NCI-H82 treated with DMSO at 0.1 percent for 48 hours (cell line): ENCODE data around the gene DDB1.

ENCODE experiments used
- DNase-seq: peaks from one replicate; lab custom pipeline; 2025; ENCODE audit not compliant: unreplicated experiment; lab: John Stamatoyannopoulos, UW

Gene DDB1

GRCh38 chr11:61332797-61333549, at the start of gene DDB1, which contains the start of gene TKFC:
DDB1 (minus strand) TSS chr11:61333105; CDS start chr11:61332968, 137 bp downstream.
TKFC (plus strand) TSS chr11:61333228; CDS start chr11:61334729, 1,501 bp downstream.
- DNase-seq, result peak; percentile 58

DNA sequence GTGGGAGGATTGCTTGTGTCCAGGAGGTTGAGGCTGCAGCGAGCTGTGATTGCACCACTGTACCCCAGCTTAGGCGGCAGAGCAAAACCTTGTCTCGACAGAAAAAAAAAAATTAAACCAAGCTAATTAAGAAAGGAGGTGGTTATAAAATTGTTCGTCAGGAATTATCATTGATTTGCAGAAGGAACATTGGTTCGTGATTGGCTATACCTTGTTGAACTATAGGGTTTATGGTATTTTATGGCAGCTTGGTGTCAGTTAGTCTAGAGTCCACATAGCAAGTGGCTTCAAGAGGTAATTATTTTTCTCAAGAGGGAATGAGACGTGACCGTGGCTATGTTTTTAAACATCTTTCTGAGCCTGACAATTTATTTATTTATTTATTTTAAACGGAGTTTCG, 48.0 kb upstream of the DDB1 start:
- no peak for DNase-seq

- DNase-seq, result no peak
Measured at GRCh38 chr11:61378713-61379313, 45.9 kb upstream of the DDB1 start.

- no peak for DNase-seq
Measured at GRCh38 chr11:61377461-61378160, 44.7 kb upstream of the DDB1 start.

DNA sequence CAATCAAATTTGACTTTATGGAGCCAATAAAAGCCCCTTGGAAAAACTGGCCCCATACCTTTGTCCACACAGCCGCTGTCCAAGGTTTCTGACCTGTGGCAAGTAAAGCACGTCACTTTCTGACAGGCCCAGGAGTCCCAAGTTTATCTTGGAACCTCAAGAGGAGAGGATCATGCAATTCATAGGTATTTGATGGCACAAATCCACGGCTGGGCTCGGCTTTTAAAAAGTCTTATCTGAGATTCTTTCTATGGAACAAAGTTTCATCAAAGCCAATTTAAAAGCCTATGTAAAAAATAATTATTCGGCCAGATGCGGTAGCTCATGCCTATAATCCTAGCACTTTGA, 42.8 kb upstream of the DDB1 start:
- DNase-seq, result no peak

DNA sequence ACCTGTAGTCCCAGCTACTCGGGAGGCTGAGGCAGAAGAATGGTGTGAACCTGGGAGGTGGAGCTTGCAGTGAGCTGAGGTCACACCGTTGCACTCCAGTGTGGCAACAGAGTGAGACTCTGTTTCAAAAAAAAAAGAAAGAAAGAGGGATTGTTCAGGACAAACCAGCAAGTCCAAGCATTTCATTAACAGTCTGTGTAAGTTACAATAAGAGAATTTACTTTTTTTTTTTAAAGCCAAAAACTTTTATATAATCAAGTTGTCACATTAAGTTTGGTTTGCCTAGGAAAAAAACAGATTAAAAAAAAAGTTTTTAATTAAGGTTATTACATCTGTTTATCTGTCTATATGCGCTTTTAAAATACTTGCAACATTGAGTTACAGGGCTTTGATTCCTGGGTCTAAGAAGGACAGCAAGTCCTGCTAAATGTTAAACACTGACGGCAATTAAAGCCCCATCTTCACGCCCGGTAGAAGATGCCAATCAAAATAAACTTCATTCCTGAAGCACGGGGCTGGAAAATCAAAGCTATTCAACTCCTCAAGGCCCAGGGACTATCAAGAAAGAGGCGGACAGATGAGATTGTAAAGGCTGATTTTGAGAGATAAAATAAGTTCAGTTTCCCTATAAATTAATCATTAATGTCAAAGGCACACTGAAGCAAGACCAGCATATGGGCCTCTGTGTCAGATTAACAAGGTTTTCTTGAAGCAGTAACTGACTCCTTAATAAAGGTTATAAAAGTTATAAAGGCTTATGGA, 39.9 kb upstream of the DDB1 start:
- no peak for DNase-seq

DNA sequence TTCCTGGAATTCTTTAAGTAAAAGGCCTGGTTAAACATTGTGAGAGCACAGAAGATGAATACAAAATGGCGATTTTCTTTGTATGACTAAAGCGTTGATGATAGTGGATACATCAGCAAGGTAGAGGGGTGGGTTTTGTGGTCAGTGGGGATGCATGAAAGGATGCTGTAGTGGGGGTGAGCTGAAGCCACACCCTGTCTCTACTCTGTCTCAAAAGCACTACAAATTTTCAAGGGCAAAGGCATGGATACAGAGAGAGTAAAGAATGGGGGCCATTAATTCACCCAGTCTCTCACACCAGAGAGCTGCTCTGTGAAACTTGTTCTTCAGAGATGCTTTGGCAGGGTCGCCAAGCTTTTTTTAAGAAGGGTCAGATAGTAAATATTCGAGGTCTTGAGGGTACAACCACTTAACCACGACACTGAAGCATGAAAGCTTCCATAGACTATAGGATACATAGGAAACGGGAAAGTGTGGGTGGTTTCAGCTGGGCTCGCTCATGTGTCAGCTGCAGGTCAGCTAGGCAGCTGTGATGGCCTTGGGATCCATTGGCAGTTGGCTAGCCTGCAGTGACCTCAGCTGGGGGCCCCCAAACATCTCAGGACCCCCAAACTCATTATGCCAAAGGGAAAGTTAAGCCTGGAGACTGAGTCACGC, 37.6 kb upstream of the DDB1 start:
- no peak for DNase-seq

DNA sequence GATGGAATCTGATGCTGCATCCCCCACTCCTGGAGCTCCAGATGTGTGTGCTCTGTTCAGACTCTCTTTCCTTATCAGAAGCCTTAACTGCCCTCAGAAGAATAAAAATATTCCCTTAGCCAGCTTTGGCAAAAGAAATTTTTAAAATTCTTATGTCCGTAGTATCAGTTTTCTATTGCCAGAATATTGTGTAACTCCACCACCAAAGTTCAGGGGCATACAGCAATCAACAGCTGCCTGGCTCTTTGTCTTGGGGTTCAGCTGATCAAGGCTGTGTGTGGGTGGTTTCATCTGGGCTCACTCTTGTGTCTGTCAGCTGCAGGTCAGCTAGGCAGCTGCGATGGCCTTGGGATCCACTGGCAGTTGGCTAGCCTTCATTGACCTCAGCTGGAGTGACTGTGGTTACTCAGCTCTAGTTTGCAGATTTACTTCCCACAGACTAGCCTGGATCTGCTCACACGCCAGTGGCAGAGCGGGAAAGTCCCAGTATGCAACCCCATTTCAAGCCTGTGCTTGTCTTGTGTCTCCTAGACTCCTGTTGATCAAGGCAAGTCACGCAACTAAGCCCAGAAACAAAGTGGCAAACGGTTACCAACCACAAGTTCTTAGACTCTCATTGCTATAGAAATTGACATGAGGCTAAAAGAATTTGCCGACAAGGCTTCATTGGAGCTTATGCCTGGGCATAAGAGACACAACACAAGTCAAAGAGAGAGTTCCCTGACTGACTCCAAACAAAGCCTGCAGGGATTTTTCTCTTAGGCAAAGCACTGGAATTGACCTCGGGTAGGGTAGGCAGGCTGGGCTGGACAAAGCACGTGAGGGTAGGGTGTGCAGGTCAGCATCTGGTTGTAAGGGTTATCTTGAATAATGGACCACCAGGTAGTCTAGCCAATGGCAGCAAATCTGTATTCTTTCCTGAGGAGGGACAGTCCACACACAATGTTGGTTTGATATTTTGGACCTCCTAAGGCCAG, 36.8 kb upstream of the DDB1 start:
- no peak for DNase-seq

DNA sequence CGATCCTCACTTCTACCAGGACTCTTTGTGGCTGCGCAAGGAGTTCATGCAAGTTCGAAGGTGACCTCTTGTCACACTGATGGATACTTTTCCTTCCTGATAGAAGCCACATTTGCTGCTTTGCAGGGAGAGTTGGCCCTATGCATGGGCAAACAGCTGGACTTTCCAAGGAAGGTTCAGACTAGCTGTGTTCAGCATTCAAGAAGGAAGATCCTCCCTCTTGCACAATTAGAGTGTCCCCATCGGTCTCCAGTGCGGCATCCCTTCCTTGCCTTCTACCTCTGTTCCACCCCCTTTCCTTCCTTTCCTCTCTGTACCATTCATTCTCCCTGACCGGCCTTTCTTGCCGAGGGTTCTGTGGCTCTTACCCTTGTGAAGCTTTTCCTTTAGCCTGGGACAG, 35.7 kb upstream of the DDB1 start:
- DNase-seq, result no peak

GRCh38 chr11:61367406-61367805, 34.5 kb upstream of the DDB1 start:
- DNase-seq, result peak; percentile 76

DNA sequence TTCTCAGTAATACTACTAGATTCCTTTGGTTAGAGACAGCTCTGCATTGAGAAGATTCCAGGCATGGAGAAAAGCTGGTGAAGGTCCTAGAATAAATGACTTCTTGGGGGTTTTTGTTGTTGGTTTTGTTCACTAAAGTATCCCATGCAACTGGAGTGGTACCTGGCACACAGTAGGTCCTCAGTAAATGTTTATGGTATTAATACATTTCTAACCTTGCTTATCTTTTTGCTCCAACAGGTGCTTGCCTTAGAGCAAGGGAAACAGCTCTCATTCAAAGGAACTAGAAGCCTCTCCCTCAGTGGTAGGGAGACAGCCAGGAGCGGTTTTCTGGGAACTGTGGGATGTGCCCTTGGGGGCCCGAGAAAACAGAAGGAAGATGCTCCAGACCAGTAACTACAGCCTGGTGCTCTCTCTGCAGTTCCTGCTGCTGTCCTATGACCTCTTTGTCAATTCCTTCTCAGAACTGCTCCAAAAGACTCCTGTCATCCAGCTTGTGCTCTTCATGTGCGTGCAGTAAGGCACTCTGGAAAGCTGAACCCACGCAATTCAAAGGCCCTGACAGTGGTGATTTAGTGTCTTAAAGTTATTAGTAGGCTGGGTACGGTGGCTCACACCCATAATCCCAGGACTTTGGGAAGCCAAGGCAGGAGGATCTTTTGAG, 31.2 kb upstream of the DDB1 start:
- DNase-seq, result no peak

- DNase-seq, result peak; percentile 44
Measured at GRCh38 chr11:61362542-61362875, 29.6 kb upstream of the DDB1 start.

GRCh38 chr11:61361741-61362541, 29.0 kb upstream of the DDB1 start, which contains the start of the genes CYB561A3 and TMEM138:
CYB561A3 (minus strand) TSS chr11:61361882; CDS start chr11:61356713, 5,169 bp downstream.
TMEM138 (plus strand) TSS chr11:61362374; CDS start chr11:61364391, 2,017 bp downstream.
- DNase-seq, result peak; percentile 75

DNA sequence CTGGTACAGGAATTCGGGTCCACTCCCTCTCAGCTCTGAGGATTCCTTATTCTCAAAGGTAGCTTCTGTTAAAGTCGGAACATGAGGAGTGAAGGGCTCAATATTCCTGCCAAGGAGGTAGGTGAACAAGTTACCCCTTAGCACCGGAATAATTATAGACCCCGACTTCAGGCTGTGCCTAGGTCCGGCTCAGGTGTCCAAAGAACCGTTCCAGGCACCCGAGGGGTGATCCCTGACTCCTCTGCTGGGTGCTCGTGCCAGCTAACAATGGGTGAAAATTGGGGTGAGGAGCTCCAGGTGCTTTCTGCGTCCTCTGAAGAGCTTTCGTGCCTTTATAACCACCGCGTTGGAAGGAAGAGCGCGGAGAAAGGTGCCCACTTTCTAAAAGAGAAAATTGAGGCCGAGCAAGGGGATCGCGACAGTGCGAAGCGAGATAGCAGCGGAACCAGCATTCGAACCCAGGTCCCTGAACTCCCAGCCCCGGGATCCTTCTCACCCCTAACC, 28.4 kb upstream of the DDB1 start:
- no peak for DNase-seq

DNA sequence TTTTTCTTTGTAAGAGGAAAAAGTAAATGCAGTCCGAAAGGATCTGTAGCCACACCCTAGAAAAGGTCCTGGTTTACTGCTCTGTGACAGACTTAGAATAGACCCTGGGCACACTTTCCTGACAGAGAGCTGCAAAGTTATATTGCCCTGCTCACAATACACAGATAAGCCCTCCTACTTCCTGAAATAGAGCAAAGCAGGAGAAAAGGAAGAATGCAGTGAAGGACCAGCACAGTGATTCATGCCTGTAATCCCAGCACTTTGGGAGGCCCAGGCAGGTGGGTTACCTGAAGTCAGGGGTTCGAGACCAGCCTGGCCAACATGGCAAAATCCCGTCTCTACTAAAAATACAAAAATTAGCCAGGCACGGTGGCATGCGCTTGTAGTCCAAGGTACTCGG, 26.6 kb upstream of the DDB1 start:
- DNase-seq, result no peak

- DNase-seq, result no peak
Measured at GRCh38 chr11:61358566-61358965, 25.7 kb upstream of the DDB1 start.

- DNase-seq, result no peak
Measured at GRCh38 chr11:61357894-61358239, 25.0 kb upstream of the DDB1 start.

- no peak for DNase-seq
Measured at GRCh38 chr11:61357233-61357893, 24.5 kb upstream of the DDB1 start.
